KMS-11 (cell line): Measurements from ENCODE around the gene CNTNAP5.

Experiments used
- H2AFZ ChIP-seq: fragments of 200-600 bp; sonication (generic); 2 replicates; pipeline ENCODE4 v1.6.1; 2016; ENCODE audit warnings: antibody characterized with exemption, mixed run types, low read depth
- H3K27ac ChIP-seq: fragments of 200-600 bp; sonication (generic); 2 replicates; pipeline ENCODE4 v1.6.1; 2016; ENCODE audit warnings: mild to moderate bottlenecking, mixed run types
- H3K27me3 ChIP-seq: fragments of 200-600 bp; sonication (generic); 2 replicates; pipeline ENCODE4 v1.6.1; 2017; ENCODE audit warnings: mild to moderate bottlenecking, low read depth, mixed run types, moderate library complexity; ENCODE audit not compliant: insufficient read depth
- H3K36me3 ChIP-seq: fragments of 200-600 bp; sonication (generic); 2 replicates; pipeline ENCODE4 v1.6.1; 2017; ENCODE audit warnings: mild to moderate bottlenecking, mixed run types; ENCODE audit not compliant: insufficient read depth
- H3K4me1 ChIP-seq: fragments of 200-600 bp; sonication (generic); 2 replicates; pipeline ENCODE4 v1.6.1; 2016; ENCODE audit warnings: mild to moderate bottlenecking, low read depth, mixed run types; ENCODE audit not compliant: poor library complexity, severe bottlenecking
- H3K4me2 ChIP-seq: fragments of 200-600 bp; sonication (generic); 2 replicates; pipeline ENCODE4 v1.7.0; 2016; ENCODE audit warnings: mild to moderate bottlenecking, mixed run types
- H3K4me3 ChIP-seq: fragments of 200-600 bp; sonication (generic); IDR thresholded peaks from 2 replicates; pipeline ENCODE4 v1.6.1; 2017; ENCODE audit warnings: low read depth, low read length, mixed read lengths; ENCODE audit not compliant: insufficient read depth
- H3K79me2 ChIP-seq: fragments of 200-600 bp; sonication (generic); 2 replicates; pipeline ENCODE4 v1.6.1; 2016; ENCODE audit warnings: low read depth, mixed run types; ENCODE audit not compliant: insufficient read depth
- H3K9ac ChIP-seq: fragments of 200-600 bp; sonication (generic); 2 replicates; pipeline ENCODE4 v1.6.1; 2016; ENCODE audit warnings: mild to moderate bottlenecking, mixed run types
- H4K20me1 ChIP-seq: fragments of 200-600 bp; sonication (generic); 2 replicates; pipeline ENCODE4 v1.6.1; 2016; ENCODE audit warnings: mild to moderate bottlenecking, mixed run types; ENCODE audit not compliant: insufficient read depth
- CTCF ChIP-seq: fragments of 200-600 bp; sonication (generic); conservative IDR thresholded peaks from 2 replicates; pipeline ENCODE4 v1.6.1; 2017; ENCODE audit warnings: low read depth, mild to moderate bottlenecking, antibody characterized with exemption, low read length, moderate library complexity, mixed read lengths

The CNTNAP5 gene

DNA sequence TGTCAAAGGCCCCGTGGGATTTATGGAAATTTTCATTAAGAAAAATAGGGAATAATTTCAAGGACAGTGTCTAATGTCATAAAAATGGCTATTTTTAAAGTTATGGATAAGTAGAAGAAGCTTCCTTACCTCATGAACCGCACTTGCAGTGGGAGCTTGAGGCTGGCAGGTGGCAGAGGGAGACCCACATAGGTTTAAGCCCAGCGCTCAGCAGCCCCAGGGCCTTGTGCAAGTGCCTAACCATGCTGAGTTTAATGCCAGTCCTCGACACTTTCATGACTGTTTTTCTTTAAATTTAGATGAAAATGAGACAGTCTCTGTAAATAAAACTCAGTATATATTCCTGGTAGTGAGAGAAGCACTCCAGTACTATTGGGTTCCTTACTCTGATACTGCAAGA lies 285.6 kb downstream of the CNTNAP5 start:
- Histone ChIP-seq H3K36me3 (no peaks in the 10 kb centered on the region), H3K4me3 (no peak overlapping the region), H3K79me2 (no peaks in the 10 kb centered on the region), H4K20me1 (no peaks in the 10 kb centered on the region), H3K27ac (no peak overlapping the region), H3K4me1 (no peaks in the 10 kb centered on the region), H3K27me3 (no peaks in the 10 kb centered on the region), H3K9ac (no peak overlapping the region), H3K4me2 (no peak overlapping the region), H2AFZ (no peak overlapping the region)
- TF ChIP-seq CTCF = no peak

- H3K36me3 ChIP-seq = no peaks in the 10 kb centered on the region
- no peak overlapping the region for H2AFZ ChIP-seq
- no peaks in the 10 kb centered on the region for H3K4me1 ChIP-seq
- H4K20me1 ChIP-seq = no peaks in the 10 kb centered on the region
- no peaks in the 10 kb centered on the region for H3K27me3 ChIP-seq
- no peak for TF ChIP-seq CTCF
- H3K4me3 ChIP-seq = no peak overlapping the region
- no peak overlapping the region for H3K4me2 ChIP-seq
- H3K9ac ChIP-seq = no peak overlapping the region
- H3K27ac ChIP-seq = no peak overlapping the region
- H3K79me2 ChIP-seq = no peaks in the 10 kb centered on the region
Observed at GRCh38 chr2:124314084-124314483, 289.0 kb downstream of the CNTNAP5 start.

- no peak overlapping the region for H3K9ac ChIP-seq
- no peaks in the 10 kb centered on the region for H3K79me2 ChIP-seq
- no peak overlapping the region for H3K27ac ChIP-seq
- no peaks in the 10 kb centered on the region for H3K27me3 ChIP-seq
- H3K4me3 ChIP-seq = no peak overlapping the region
- TF ChIP-seq CTCF = no peak
- H3K36me3 ChIP-seq = no peaks in the 10 kb centered on the region
- no peak overlapping the region for H2AFZ ChIP-seq
- H3K4me1 ChIP-seq = no peaks in the 10 kb centered on the region
- no peaks in the 10 kb centered on the region for H4K20me1 ChIP-seq
- H3K4me2 ChIP-seq = no peak overlapping the region
Observed at GRCh38 chr2:124315221-124315880, 290.3 kb downstream of the CNTNAP5 start.

GRCh38 chr2:124316133-124316532 lies 291.0 kb downstream of the CNTNAP5 start:
- no peaks in the 10 kb centered on the region for H3K4me1 ChIP-seq
- no peak overlapping the region for H3K4me3 ChIP-seq
- no peaks in the 10 kb centered on the region for H3K27me3 ChIP-seq
- no peaks in the 10 kb centered on the region for H3K36me3 ChIP-seq
- no peak overlapping the region for H3K9ac ChIP-seq
- H3K4me2 ChIP-seq = no peak overlapping the region
- no peak for TF ChIP-seq CTCF
- no peaks in the 10 kb centered on the region for H3K79me2 ChIP-seq
- no peak overlapping the region for H2AFZ ChIP-seq
- no peaks in the 10 kb centered on the region for H4K20me1 ChIP-seq
- no peak overlapping the region for H3K27ac ChIP-seq
